GM19240 (cell line): ENCODE measurements around the gene ASIC3.
"Not testable (repeated sequence)": the region's sequence is repeated elsewhere in the genome, so short reads cannot be mapped to it uniquely, and the experiment has no call there.

ENCODE experiments used
- DNase-seq: peaks from one replicate; pipeline ENCODE4 v3.0.0; 2011; ENCODE audit warnings: low spot score; ENCODE audit not compliant: insufficient read length

Gene ASIC3

GRCh38 chr7:151032936-151033863 is 15.1 kb upstream of the ASIC3 start:
- no peak for DNase-seq

GRCh38 chr7:151033864-151034249 is 14.5 kb upstream of the ASIC3 start:
- DNase-seq = no peak

- DNase-seq = no peak
These were observed 13.9 kb upstream of the ASIC3 start for GRCh38 chr7:151034312-151035025.

GRCh38 chr7:151035026-151035717 is 13.2 kb upstream of the ASIC3 start:
- no peak for DNase-seq

GRCh38 chr7:151035902-151036301 is 12.4 kb upstream of the ASIC3 start:
- DNase-seq = no peak

- no peak for DNase-seq
These were observed 9.1 kb upstream of the ASIC3 start for GRCh38 chr7:151038951-151039849.

GRCh38 chr7:151039850-151040548 is 8.3 kb upstream of the ASIC3 start:
- DNase-seq = no peak

- no peak for DNase-seq
These were observed 7.5 kb upstream of the ASIC3 start for GRCh38 chr7:151040616-151041375.

- not testable (repeated sequence) for DNase-seq
These were observed 4.9 kb upstream of the ASIC3 start for GRCh38 chr7:151043449-151043848.

- no peak for DNase-seq
These were observed 4.4 kb upstream of the ASIC3 start for GRCh38 chr7:151043959-151044358.

GRCh38 chr7:151045262-151045661 is 3.1 kb upstream of the ASIC3 start:
- DNase-seq = no peak

GRCh38 chr7:151045967-151046366 is 2.4 kb upstream of the ASIC3 start:
- no peak for DNase-seq

- DNase-seq = no peak
These were observed 1.4 kb upstream of the ASIC3 start for GRCh38 chr7:151046603-151047573.

GRCh38 chr7:151048911-151049463 is 656 bp downstream of the ASIC3 start:
- no peak for DNase-seq

- no peak for DNase-seq
These were observed 2.8 kb downstream of the ASIC3 start for GRCh38 chr7:151051108-151051507.

- no peak for DNase-seq
These were observed 4.8 kb downstream of the ASIC3 start for GRCh38 chr7:151053096-151053495.

- no peak for DNase-seq
These were observed 5.4 kb downstream of the ASIC3 start for GRCh38 chr7:151053751-151054150.

- DNase-seq = no peak
These were observed 7.9 kb downstream of the ASIC3 start for GRCh38 chr7:151056283-151056665.
